HEK293T (cell line): ENCODE results near the gene ZNF497.

ENCODE experiments used
- CTCF ChIA-PET: fragments of 350-600 bp; formaldehyde crosslinking; extraction: SDS; loops from one replicate; lab custom pipeline; 2021; ENCODE audit warnings: antibody characterized with exemption, inconsistent platforms; lab: Yijun Ruan, JAX
- POLR2A ChIA-PET: fragments of 350-600 bp; formaldehyde crosslinking; extraction: SDS; loops from one replicate; lab custom pipeline; 2020; ENCODE audit warnings: antibody characterized with exemption, inconsistent platforms; lab: Yijun Ruan, JAX
- DNase-seq: peaks from one replicate; pipeline ENCODE4 v3.0.0; 2012; ENCODE audit warnings: mixed read lengths; ENCODE audit errors: extremely low spot score
- ARNT ChIP-seq: fragments of 450-650 bp; IDR thresholded peaks from 2 replicates; pipeline ENCODE4 v1.6.1; 2017; ENCODE audit warnings: mild to moderate bottlenecking
- BHLHE40 ChIP-seq: fragments of 450-650 bp; IDR thresholded peaks from 2 replicates; pipeline ENCODE4 v1.6.1; 2016; ENCODE audit warnings: mild to moderate bottlenecking, moderate library complexity, borderline replicate concordance
- CTBP1 ChIP-seq: fragments of 450-650 bp; IDR thresholded peaks from 2 replicates; pipeline ENCODE4 v1.6.1; 2016; ENCODE audit warnings: borderline replicate concordance
- ELF4 ChIP-seq: fragments of 450-650 bp; IDR thresholded peaks from 2 replicates; pipeline ENCODE4 v1.6.1; 2017; ENCODE audit warnings: antibody characterized with exemption
- FOXA1 ChIP-seq: fragments of 450-650 bp; IDR thresholded peaks from 2 replicates; pipeline ENCODE4 v1.6.1; 2016; ENCODE audit warnings: mild to moderate bottlenecking
- FOXK2 ChIP-seq: fragments of 450-650 bp; IDR thresholded peaks from 2 replicates; pipeline ENCODE4 v1.6.1; 2016; ENCODE audit warnings: mild to moderate bottlenecking
- FOXM1 ChIP-seq: fragments of 450-650 bp; IDR thresholded peaks from 2 replicates; pipeline ENCODE4 v1.6.1; 2017; ENCODE audit warnings: mild to moderate bottlenecking, borderline replicate concordance
- HDGF ChIP-seq: fragments of 450-650 bp; IDR thresholded peaks from 2 replicates; pipeline ENCODE4 v1.6.1; 2017; ENCODE audit warnings: antibody characterized with exemption, borderline replicate concordance
- L3MBTL2 ChIP-seq: fragments of 450-650 bp; conservative IDR thresholded peaks from 2 replicates; pipeline ENCODE4 v1.6.1; 2016; ENCODE audit warnings: mild to moderate bottlenecking
- LEF1 ChIP-seq: fragments of 450-650 bp; IDR thresholded peaks from 2 replicates; pipeline ENCODE4 v1.6.1; 2017; ENCODE audit warnings: mild to moderate bottlenecking, borderline replicate concordance
- NFRKB ChIP-seq: fragments of 450-650 bp; IDR thresholded peaks from 2 replicates; pipeline ENCODE4 v1.6.1; 2016; ENCODE audit warnings: mild to moderate bottlenecking, moderate library complexity
- PKNOX1 ChIP-seq: fragments of 450-650 bp; IDR thresholded peaks from 2 replicates; pipeline ENCODE4 v1.6.1; 2016
- SP1 ChIP-seq: fragments of 450-650 bp; IDR thresholded peaks from 2 replicates; pipeline ENCODE4 v1.6.1; 2017
- SUZ12 ChIP-seq: fragments of 450-650 bp; IDR thresholded peaks from 2 replicates; pipeline ENCODE4 v1.6.1; 2016; ENCODE audit warnings: mild to moderate bottlenecking
- TARDBP ChIP-seq: fragments of 450-650 bp; IDR thresholded peaks from 2 replicates; pipeline ENCODE4 v1.6.1; 2016
- ZNF384 ChIP-seq: fragments of 450-650 bp; IDR thresholded peaks from 2 replicates; pipeline ENCODE4 v1.6.1; 2016

ZNF497 gene

GRCh38 chr19:58401840-58402421, 39.4 kb upstream of the ZNF497 start:
- POLR2A ChIA-PET: no interaction called here

GRCh38 chr19:58400916-58401839, 38.6 kb upstream of the ZNF497 start:
- ChIA-PET CTCF (no interaction called here), POLR2A (no interaction called here)
- DNase-seq: peak; percentile 96
- TF ChIP-seq PKNOX1: 0 out of 2 replicates have a peak, but pooled peaks have one; percentile 47
- TF ChIP-seq FOXA1: no peak
- TF ChIP-seq BHLHE40: no peak
- TF ChIP-seq L3MBTL2: peak; percentile 96
- TF ChIP-seq LEF1: 0 out of 2 replicates have a peak, but pooled peaks have one; percentile 11

More at GRCh38 chr19:58401840-58402421, 39.4 kb upstream of the ZNF497 start:
- TF ChIP-seq FOXK2: no peak
- no peak for TF ChIP-seq PKNOX1
- no peak for TF ChIP-seq ZNF384
- no peak for TF ChIP-seq BHLHE40
- TF ChIP-seq ARNT: no peak
- TF ChIP-seq SUZ12: no peak
- TF ChIP-seq CTBP1: no peak
- TF ChIP-seq LEF1: no peak
- no peak for TF ChIP-seq TARDBP
- TF ChIP-seq FOXA1: no peak
- TF ChIP-seq HDGF: no peak
- TF ChIP-seq FOXM1: no peak
- no peak for TF ChIP-seq NFRKB
- CTCF ChIA-PET: no interaction called here
- no peak for DNase-seq

GRCh38 chr19:58400316-58400915, 37.9 kb upstream of the ZNF497 start:
- ChIA-PET POLR2A (no interaction called here), CTCF (no interaction called here)
- no peak for TF ChIP-seq SP1
- TF ChIP-seq HDGF: no peak
- TF ChIP-seq NFRKB: no peak
- no peak for TF ChIP-seq FOXM1
- TF ChIP-seq CTBP1: no peak
- TF ChIP-seq TARDBP: no peak
- no peak for TF ChIP-seq SUZ12
- TF ChIP-seq BHLHE40: no peak
- TF ChIP-seq FOXK2: no peak
- no peak for TF ChIP-seq L3MBTL2
- no peak for TF ChIP-seq FOXA1
- TF ChIP-seq ELF4: no peak
- no peak for TF ChIP-seq ARNT
- no peak for TF ChIP-seq PKNOX1
- TF ChIP-seq ZNF384: no peak
- TF ChIP-seq LEF1: no peak
- no peak for DNase-seq

- TF ChIP-seq FOXA1 (no peak), ELF4 (no peak), LEF1 (no peak), NFRKB (no peak), HDGF (no peak), ZNF384 (no peak), SP1 (no peak), BHLHE40 (no peak), L3MBTL2 (no peak), PKNOX1 (no peak), SUZ12 (no peak), FOXK2 (no peak)
- ChIA-PET POLR2A (no interaction called here), CTCF (no interaction called here)
- DNase-seq: no peak
Observed at GRCh38 chr19:58399903-58400302, 37.4 kb upstream of the ZNF497 start.

- ChIA-PET POLR2A (no interaction called here), CTCF (no interaction called here)
- TF ChIP-seq TARDBP (no peak), LEF1 (no peak), CTBP1 (no peak), SUZ12 (no peak), NFRKB (no peak), SP1 (no peak), FOXK2 (no peak), ARNT (no peak), L3MBTL2 (no peak), ELF4 (no peak)
- no peak for DNase-seq
Observed at GRCh38 chr19:58398545-58398944, 36.0 kb upstream of the ZNF497 start.
